Neural cell (in vitro differentiated cells): ENCODE data around the gene DAAM2. TPM values are rescaled to one million over a fixed set of nuclear protein-coding genes. Genes with fewer than 3 reads are reported as not detected.

Experiments used
- H2AFZ ChIP-seq: fragments of 200-600, 300-800 bp; sonication (generic), shearing (Covaris generic); 2 replicates; pipeline ENCODE4 v1.6.0; 2014; ENCODE audit warnings: low read depth, mild to moderate bottlenecking, antibody characterized with exemption, low read length, moderate library complexity
- H3F3A ChIP-seq: fragments of 200-600 bp; shearing (Covaris generic); 2 replicates; pipeline ENCODE4 v1.6.1; 2016; ENCODE audit warnings: mild to moderate bottlenecking, moderate library complexity, mixed read lengths, antibody characterized with exemption, low read length; ENCODE audit not compliant: insufficient read depth, poor library complexity, severe bottlenecking
- H3K27ac ChIP-seq: fragments of 200-600, 300-800 bp; sonication (generic), shearing (Covaris generic); 2 replicates; pipeline ENCODE4 v1.5.1; 2014; ENCODE audit warnings: mild to moderate bottlenecking, low read length, moderate library complexity
- H3K27me3 ChIP-seq: fragments of 300-800, 200-600 bp; sonication (generic), shearing (Covaris generic); 2 replicates; pipeline ENCODE4 v1.6.0; 2014; ENCODE audit warnings: mild to moderate bottlenecking, low read depth, low read length, moderate library complexity; ENCODE audit not compliant: insufficient read depth
- H3K36me3 ChIP-seq: fragments of 300-800, 200-600 bp; sonication (generic), shearing (Covaris generic); 2 replicates; pipeline ENCODE4 v1.5.1; 2014; ENCODE audit warnings: mild to moderate bottlenecking, antibody characterized with exemption, low read length, moderate library complexity; ENCODE audit not compliant: insufficient read depth
- H3K4me2 ChIP-seq: fragments of 300-800, 200-600 bp; sonication (generic), shearing (Covaris generic); 2 replicates; pipeline ENCODE4 v1.6.0; 2014; ENCODE audit warnings: mild to moderate bottlenecking, low read length
- H3K4me3 ChIP-seq: fragments of 300-800, 200-600 bp; sonication (generic), shearing (Covaris generic); 2 replicates; pipeline ENCODE4 v1.5.1; 2014; ENCODE audit warnings: mild to moderate bottlenecking, low read length, moderate library complexity
- H3K79me2 ChIP-seq: fragments of 200-600 bp; shearing (Covaris generic); replicated peaks from 2 replicates; pipeline ENCODE4 v1.6.0; 2014; ENCODE audit warnings: mild to moderate bottlenecking, low read length, moderate library complexity; ENCODE audit not compliant: insufficient read depth
- H3K9ac ChIP-seq: fragments of 300-800, 200-600 bp; sonication (generic), shearing (Covaris generic); 2 replicates; pipeline ENCODE4 v1.6.1; 2016; ENCODE audit warnings: mild to moderate bottlenecking, low read length, mixed read lengths
- H3K9me2 ChIP-seq: fragments of 200-600 bp; shearing (Covaris generic); 2 replicates; pipeline ENCODE4 v1.6.1; 2016; ENCODE audit warnings: mild to moderate bottlenecking, low read length, mixed read lengths; ENCODE audit not compliant: insufficient read depth
- H3K9me3 ChIP-seq: fragments of 200-600, 300-800 bp; sonication (generic), shearing (Covaris generic); 2 replicates; pipeline ENCODE4 v1.6.1; 2016; ENCODE audit warnings: mild to moderate bottlenecking, mixed run types, low read length, moderate library complexity, mixed read lengths
- H4K20me1 ChIP-seq: fragments of 200-600 bp; shearing (Covaris generic); 2 replicates; pipeline ENCODE4 v1.6.1; 2016; ENCODE audit warnings: mild to moderate bottlenecking, mixed run types; ENCODE audit not compliant: insufficient read depth
- EP300 ChIP-seq: fragments of 450-650 bp; conservative IDR thresholded peaks from 2 replicates; pipeline ENCODE4 v1.6.1; 2014; ENCODE audit warnings: antibody characterized with exemption, mild to moderate bottlenecking, moderate library complexity; ENCODE audit not compliant: poor library complexity, severe bottlenecking
- MXI1 ChIP-seq: fragments of 450-650 bp; conservative IDR thresholded peaks from 2 replicates; pipeline ENCODE4 v1.6.1; 2014; ENCODE audit warnings: antibody characterized with exemption, mild to moderate bottlenecking; ENCODE audit not compliant: poor library complexity, severe bottlenecking
- RAD21 ChIP-seq: fragments of 450-650 bp; conservative IDR thresholded peaks from 2 replicates; pipeline ENCODE4 v1.6.1; 2014; ENCODE audit warnings: antibody characterized with exemption, mild to moderate bottlenecking, moderate library complexity
- polyA plus RNA-seq: library from polyadenylated mRNA; depleted of rRNA; stranded (reverse); fragments of >200 nt; gene quantifications from 2 replicates; pipeline ENCODE4 v1.2.3, GENCODE V29; 2014
- TF ChIP-seq, protein P1 (sequence below): fragments of 450-650 bp; IDR thresholded peaks from 2 replicates; pipeline ENCODE4 v1.5.1; 2014; ENCODE audit warnings: antibody characterized with exemption, mild to moderate bottlenecking, moderate library complexity; ENCODE audit not compliant: poor library complexity, severe bottlenecking

DAAM2 gene
- polyA plus RNA-seq, 1 donor from 2014 or later: 1.2 TPM

DNA sequence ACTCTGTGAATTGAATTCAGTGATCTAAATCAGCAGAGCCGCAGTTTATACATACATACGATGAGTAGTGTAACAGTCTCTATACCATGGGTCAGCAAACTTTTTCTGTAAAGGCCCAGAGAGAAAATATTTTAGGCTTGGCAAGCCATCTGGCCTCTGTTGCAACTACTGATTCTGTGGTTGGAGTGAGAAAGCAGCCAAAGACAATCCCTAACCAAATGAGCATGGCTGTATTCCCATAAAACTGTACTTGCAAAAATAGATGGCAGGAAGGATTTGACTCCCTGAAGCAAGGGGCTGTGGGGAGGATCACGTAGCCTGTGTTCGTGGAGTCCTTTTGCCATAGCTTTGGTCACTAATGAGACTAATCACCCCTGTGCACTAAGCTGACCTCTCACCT, 160.0 kb downstream of the DAAM2 start:
- no peaks in the 10 kb centered on the region for H3F3A ChIP-seq
- H3K27ac ChIP-seq: no peak overlapping the region
- no peak overlapping the region for H3K4me3 ChIP-seq
- no peaks in the 10 kb centered on the region for H4K20me1 ChIP-seq
- no peaks in the 10 kb centered on the region for H3K36me3 ChIP-seq
- no peaks in the 10 kb centered on the region for H3K79me2 ChIP-seq
- TF ChIP-seq EP300: no peak
- no peaks in the 10 kb centered on the region for H3K9me2 ChIP-seq
- no peaks in the 10 kb centered on the region for H3K27me3 ChIP-seq
- no peak overlapping the region for H2AFZ ChIP-seq
- H3K9me3 ChIP-seq: no peaks in the 10 kb centered on the region
- H3K4me2 ChIP-seq: no peak overlapping the region
- no peak overlapping the region for H3K9ac ChIP-seq

- Histone ChIP-seq H3K9ac (no peak overlapping the region), H4K20me1 (no peaks in the 10 kb centered on the region)
- TF ChIP-seq RAD21: no peak
- TF ChIP-seq, protein P1, sequence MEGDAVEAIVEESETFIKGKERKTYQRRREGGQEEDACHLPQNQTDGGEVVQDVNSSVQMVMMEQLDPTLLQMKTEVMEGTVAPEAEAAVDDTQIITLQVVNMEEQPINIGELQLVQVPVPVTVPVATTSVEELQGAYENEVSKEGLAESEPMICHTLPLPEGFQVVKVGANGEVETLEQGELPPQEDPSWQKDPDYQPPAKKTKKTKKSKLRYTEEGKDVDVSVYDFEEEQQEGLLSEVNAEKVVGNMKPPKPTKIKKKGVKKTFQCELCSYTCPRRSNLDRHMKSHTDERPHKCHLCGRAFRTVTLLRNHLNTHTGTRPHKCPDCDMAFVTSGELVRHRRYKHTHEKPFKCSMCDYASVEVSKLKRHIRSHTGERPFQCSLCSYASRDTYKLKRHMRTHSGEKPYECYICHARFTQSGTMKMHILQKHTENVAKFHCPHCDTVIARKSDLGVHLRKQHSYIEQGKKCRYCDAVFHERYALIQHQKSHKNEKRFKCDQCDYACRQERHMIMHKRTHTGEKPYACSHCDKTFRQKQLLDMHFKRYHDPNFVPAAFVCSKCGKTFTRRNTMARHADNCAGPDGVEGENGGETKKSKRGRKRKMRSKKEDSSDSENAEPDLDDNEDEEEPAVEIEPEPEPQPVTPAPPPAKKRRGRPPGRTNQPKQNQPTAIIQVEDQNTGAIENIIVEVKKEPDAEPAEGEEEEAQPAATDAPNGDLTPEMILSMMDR: no peak
- no peak for TF ChIP-seq MXI1
Measured at GRCh38 chr6:39953076-39953618, 161.0 kb downstream of the DAAM2 start.

More at GRCh38 chr6:39953076-39953618, 161.0 kb downstream of the DAAM2 start:
- Histone ChIP-seq H3K4me3 (no peak overlapping the region), H3K36me3 (no peaks in the 10 kb centered on the region), H3F3A (no peaks in the 10 kb centered on the region), H3K9me2 (no peaks in the 10 kb centered on the region), H3K4me2 (no peak overlapping the region), H3K27me3 (no peaks in the 10 kb centered on the region), H3K9me3 (no peaks in the 10 kb centered on the region), H3K79me2 (no peaks in the 10 kb centered on the region), H2AFZ (no peak overlapping the region), H3K27ac (no peak overlapping the region)

Other genes starting within 250 kb of the DAAM2 start
- 0.06 and 2.1 TPM in 2 replicates for gene KIF6, start 67.0 kb upstream of the DAAM2 start, polyA plus RNA-seq
- gene MOCS1, start 142.1 kb downstream of the DAAM2 start, polyA plus RNA-seq: 4.6 and 6.4 TPM in 2 replicates